ENCODE measurements around the gene CRB3.

GRCh38 chr19:6446452-6446851, 17.6 kb upstream of the CRB3 start:
- TF ChIP-seq CTCF (IDR thresholded peaks at IDR 0.05): no peak
- no peak for TF ChIP-seq POLR2A (IDR thresholded peaks at IDR 0.05)

Data from testis (tissue), 2 donors.